ENCODE results near the gene BMERB1. TPM values are rescaled to one million over a fixed set of nuclear protein-coding genes. Genes with fewer than 3 reads are reported as not detected.

BMERB1 gene
- total and polyA plus RNA-seq, 2 experiments from 2014 or later, result 17.3 to 28.1 TPM

- no peak for TF ChIP-seq ZNF462 (CRISPR knock-in tag; IDR thresholded peaks at IDR 0.05)
- TF ChIP-seq CTCF (conservative IDR thresholded peaks at IDR 0.05; ENCODE audit: low read depth in 2 of 2), result no peak
- no peak for TF ChIP-seq POLR2AphosphoS5 (IDR thresholded peaks at IDR 0.05; ENCODE audit: low read depth)
- TF ChIP-seq ZNF331 (CRISPR knock-in tag; IDR thresholded peaks at IDR 0.05; ENCODE audit: low read depth), result no peak
- TF ChIP-seq ETS1 (IDR thresholded peaks at IDR 0.05), result no peak
Observed at GRCh38 chr16:15593235-15593634, 158.8 kb downstream of the BMERB1 start (continued).

- no peak overlapping the region for H3K27ac ChIP-seq (ENCODE audit: low read depth)
- H3K36me3 ChIP-seq (ENCODE audit: insufficient read depth), result peaks cover 15% of the 10 kb centered on the region
- Mint-ChIP-seq H3K27ac (no peak overlapping the region), H3K4me1 (no peaks in the 10 kb centered on the region), H3K9me3 (no peaks in the 10 kb centered on the region), H3K27me3 (ENCODE audit: insufficient read depth, low read depth, poor library complexity) (peaks cover 3% of the 10 kb centered on the region), H3K4me3 (no peak overlapping the region), H3K36me3 (ENCODE audit: low read depth) (peaks cover 27% of the 10 kb centered on the region)
- H3K4me3 ChIP-seq, result no peak overlapping the region
- no peaks in the 10 kb centered on the region for H3K79me2 ChIP-seq (replicated peaks; ENCODE audit: insufficient read depth)
- H3F3A ChIP-seq (replicated peaks; ENCODE audit: low read depth), result no peaks in the 10 kb centered on the region
- H2AFZ ChIP-seq, result no peak overlapping the region
- H3K4me1 ChIP-seq (ENCODE audit: insufficient read depth), result no peaks in the 10 kb centered on the region
- no peaks in the 10 kb centered on the region for H3K9me2 ChIP-seq (ENCODE audit: insufficient read depth)
- H3K4me2 ChIP-seq, result no peak overlapping the region
- no peak for ATAC-seq
- 0 out of 2 replicates have a peak, but pooled peaks cover 5% of the 10 kb centered on the region for H4K20me1 ChIP-seq (replicated peaks; ENCODE audit: insufficient read depth)
- no peak for DNase-seq (ENCODE audit: low spot score)
- no peaks in the 10 kb centered on the region for H3K27me3 ChIP-seq (ENCODE audit: insufficient read depth)
- TF ChIP-seq CREB1 (CRISPR knock-in tag; IDR thresholded peaks at IDR 0.05; ENCODE audit: low read depth) (no peak), ZNF462 (CRISPR knock-in tag; IDR thresholded peaks at IDR 0.05) (no peak)
Observed at GRCh38 chr16:15594711-15595320, 160.4 kb downstream of the BMERB1 start.
